Stomach (tissue), 4 donors: Measurements from ENCODE around the gene TMEM72.
A peak's percentile ranks its signal among the peaks of the same experiment; 100 is the strongest.

Experiments
- CTCF ChIP-seq, 7 experiments: fragments of 450-650 bp in 4 of 7; fragments of 200-600 bp in 3 of 7; sonication (generic) in 3 of 7; IDR thresholded peaks; one replicate each; pipeline ENCODE4 v1.5.1; 2016 to 2019; ENCODE audit warnings: antibody characterized with exemption in 7 of 7, control low read depth in 2 of 7, mild to moderate bottlenecking in 1 of 7
- EP300 ChIP-seq: sonication (generic); formaldehyde crosslinking; IDR thresholded peaks from one replicate; pipeline ENCODE4 v1.6.1; 2017; ENCODE audit warnings: antibody characterized with exemption
- POLR2A ChIP-seq, 4 donors: fragments of 450-650 bp; IDR thresholded peaks; one replicate each; pipeline ENCODE4 v1.6.1; 2016; ENCODE audit warnings: antibody characterized with exemption in 4 of 4, control low read depth in 2 of 4, mild to moderate bottlenecking in 1 of 4, moderate library complexity in 1 of 4
- POLR2AphosphoS5 ChIP-seq, 3 donors: sonication (generic); formaldehyde crosslinking; IDR thresholded peaks; one replicate each; pipeline ENCODE4 v1.6.1; 2016; ENCODE audit warnings: antibody characterized with exemption in 3 of 3

- TF ChIP-seq CTCF (IDR thresholded peaks at IDR 0.05) (no peak), POLR2AphosphoS5 (IDR thresholded peaks at IDR 0.05) (peak in 2 of 3 donors; percentile 51 to 78), POLR2A (IDR thresholded peaks at IDR 0.05) (no peak), EP300 (no peak)
Observed at GRCh38 chr10:44958196-44958897, 47.2 kb downstream of the TMEM72 start.
